HepG2 (cell line): Measurements from ENCODE around the gene PIGBOS1. TPM values are rescaled to one million over a fixed set of nuclear protein-coding genes. Genes with fewer than 3 reads are reported as not detected.

ENCODE experiments used
- BCL6 ChIP-seq: IDR thresholded peaks from 2 replicates; pipeline ENCODE4 v1.6.1; 2016; ENCODE audit warnings: missing genetic modification reagents, missing compliant biosample characterization
- BORCS8-MEF2B ChIP-seq: sonication (generic); formaldehyde crosslinking; IDR thresholded peaks from 2 replicates; pipeline ENCODE4 v1.8.0; 2022; ENCODE audit warnings: mild to moderate bottlenecking, missing genetic modification reagents
- CENPX ChIP-seq: sonication (generic); formaldehyde crosslinking; IDR thresholded peaks from 2 replicates; pipeline ENCODE4 v1.9.0; 2021; ENCODE audit warnings: mild to moderate bottlenecking, missing genetic modification reagents, moderate library complexity
- IRF2 ChIP-seq: IDR thresholded peaks from 2 replicates; pipeline ENCODE4 v1.6.1; 2018; ENCODE audit warnings: missing genetic modification reagents, missing compliant biosample characterization
- NFYB ChIP-seq: sonication (generic); formaldehyde crosslinking; IDR thresholded peaks from 2 replicates; pipeline ENCODE4 v1.4.0; 2020; ENCODE audit warnings: missing genetic modification reagents
- PHF21A ChIP-seq: sonication (generic); formaldehyde crosslinking; IDR thresholded peaks from 2 replicates; pipeline ENCODE4 v1.5.0; 2020; ENCODE audit warnings: mild to moderate bottlenecking, missing genetic modification reagents
- RAD51 ChIP-seq: fragments of 450-650 bp; IDR thresholded peaks from 2 replicates; pipeline ENCODE4 v1.6.1; 2016; ENCODE audit warnings: borderline replicate concordance
- SALL2 ChIP-seq: sonication (generic); formaldehyde crosslinking; IDR thresholded peaks from 2 replicates; pipeline ENCODE4 v1.8.1; 2023; ENCODE audit warnings: mild to moderate bottlenecking, missing genetic modification reagents, inconsistent platforms
- SIX1 ChIP-seq: sonication (generic); formaldehyde crosslinking; IDR thresholded peaks from 2 replicates; pipeline ENCODE4 v1.4.0; 2020; ENCODE audit warnings: missing genetic modification reagents, borderline replicate concordance
- SOX5 ChIP-seq: IDR thresholded peaks from 2 replicates; pipeline ENCODE4 v1.6.1; 2016; ENCODE audit warnings: borderline replicate concordance
- ZBTB7A ChIP-seq: sonication (generic); formaldehyde crosslinking; IDR thresholded peaks from 2 replicates; pipeline ENCODE4 v1.8.0; 2022; ENCODE audit warnings: mild to moderate bottlenecking, missing genetic modification reagents
- ZKSCAN1 ChIP-seq: fragments of 150-350 bp; IDR thresholded peaks from 2 replicates; pipeline ENCODE4 v1.6.1; 2014; ENCODE audit warnings: low read length
- ZNF326 ChIP-seq: sonication (generic); formaldehyde crosslinking; IDR thresholded peaks from 2 replicates; pipeline ENCODE4 v1.4.0; 2020; ENCODE audit warnings: missing genetic modification reagents, borderline replicate concordance
- ZNF362 ChIP-seq: sonication (generic); formaldehyde crosslinking; IDR thresholded peaks from 2 replicates; pipeline ENCODE4 v1.4.0; 2020; ENCODE audit warnings: missing genetic modification reagents, mild to moderate bottlenecking, borderline replicate concordance
- ZNF569 ChIP-seq: sonication (generic); formaldehyde crosslinking; IDR thresholded peaks from 2 replicates; pipeline ENCODE4 v1.5.0; 2020; ENCODE audit warnings: mild to moderate bottlenecking, missing genetic modification reagents, moderate library complexity, borderline replicate concordance
- ZNF652 ChIP-seq: IDR thresholded peaks from 2 replicates; pipeline ENCODE4 v1.6.1; 2016; ENCODE audit warnings: low read depth, borderline replicate concordance
- ZNF724P ChIP-seq: sonication (generic); formaldehyde crosslinking; IDR thresholded peaks from 2 replicates; pipeline ENCODE4 v1.8.0; 2022; ENCODE audit warnings: missing genetic modification reagents, borderline replicate concordance
- ZNF747 ChIP-seq: sonication (generic); formaldehyde crosslinking; IDR thresholded peaks from 2 replicates; pipeline ENCODE4 v1.8.1; 2023; ENCODE audit warnings: missing genetic modification reagents, mild to moderate bottlenecking, borderline replicate concordance
- ZNF879 ChIP-seq: sonication (generic); formaldehyde crosslinking; IDR thresholded peaks from 2 replicates; pipeline ENCODE4 v1.8.1; 2023; ENCODE audit warnings: missing genetic modification reagents
- polyA plus RNA-seq, 8 experiments: library from polyadenylated mRNA; depleted of rRNA in 3 of 8; stranded (reverse) in 7 of 8; unstranded in 1 of 8; fragments of >200 nt; fragmentation: Illumina TruSeq in 4 of 8; extraction: Trizol in 4 of 8; gene quantifications; 2 replicates each; pipeline versions ENCODE4 v1.2.1 to v1.2.3, GENCODE V29; 2011 to 2016; ENCODE audit warnings: low read depth in 4 of 8, missing spikeins in 1 of 8, mixed read lengths in 1 of 8; ENCODE audit not compliant: insufficient read depth in 1 of 8
- total RNA-seq, 5 experiments: library from RNA; depleted of rRNA; stranded (reverse); fragments of >200 nt; fragmentation: Illumina TruSeq; extraction: Trizol; gene quantifications; 2 replicates each; pipeline ENCODE4 v1.2.3, GENCODE V29; 2016; ENCODE audit warnings: low read depth in 1 of 5
- TF ChIP-seq, protein P1 (sequence below): IDR thresholded peaks from 2 replicates; pipeline ENCODE4 v1.6.1; 2018; ENCODE audit warnings: missing genetic modification reagents, mild to moderate bottlenecking, missing compliant biosample characterization
- TF ChIP-seq, protein P2 (sequence below): sonication (generic); formaldehyde crosslinking; IDR thresholded peaks from 2 replicates; pipeline ENCODE4 v1.5.0; 2020; ENCODE audit warnings: mild to moderate bottlenecking, missing genetic modification reagents, borderline replicate concordance
- TF ChIP-seq, protein P3 (sequence below): sonication (generic); formaldehyde crosslinking; conservative IDR thresholded peaks from 2 replicates; pipeline ENCODE4 v1.4.0; 2020; ENCODE audit warnings: missing genetic modification reagents

PIGBOS1 gene
- total and polyA plus RNA-seq, 2 of the 13 experiments (the other 11 are each of a cell fraction or from before 2014, with no cell fraction given), result 14.8 to 22.1 TPM

GRCh38 chr15:55318588-55319494 is at the start of gene PIGBOS1, which contains the start of gene PIGB (continued):
- no peak for TF ChIP-seq ZNF326 (CRISPR knock-in tag)
- TF ChIP-seq ZKSCAN1, result no peak
- TF ChIP-seq ZNF652 (CRISPR knock-in tag), result peak; percentile 55; the same call in 1 of the 2 replicates
- peak; percentile 60; the same call in 1 of the 2 replicates for TF ChIP-seq SIX1 (CRISPR knock-in tag)
- TF ChIP-seq SOX5, result peak; percentile 44; the same call in 1 of the 2 replicates
- TF ChIP-seq, protein P1, sequence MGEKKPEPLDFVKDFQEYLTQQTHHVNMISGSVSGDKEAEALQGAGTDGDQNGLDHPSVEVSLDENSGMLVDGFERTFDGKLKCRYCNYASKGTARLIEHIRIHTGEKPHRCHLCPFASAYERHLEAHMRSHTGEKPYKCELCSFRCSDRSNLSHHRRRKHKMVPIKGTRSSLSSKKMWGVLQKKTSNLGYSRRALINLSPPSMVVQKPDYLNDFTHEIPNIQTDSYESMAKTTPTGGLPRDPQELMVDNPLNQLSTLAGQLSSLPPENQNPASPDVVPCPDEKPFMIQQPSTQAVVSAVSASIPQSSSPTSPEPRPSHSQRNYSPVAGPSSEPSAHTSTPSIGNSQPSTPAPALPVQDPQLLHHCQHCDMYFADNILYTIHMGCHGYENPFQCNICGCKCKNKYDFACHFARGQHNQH, result peak; percentile 86
- no peak for TF ChIP-seq CENPX (CRISPR knock-in tag)
- TF ChIP-seq, protein P2, sequence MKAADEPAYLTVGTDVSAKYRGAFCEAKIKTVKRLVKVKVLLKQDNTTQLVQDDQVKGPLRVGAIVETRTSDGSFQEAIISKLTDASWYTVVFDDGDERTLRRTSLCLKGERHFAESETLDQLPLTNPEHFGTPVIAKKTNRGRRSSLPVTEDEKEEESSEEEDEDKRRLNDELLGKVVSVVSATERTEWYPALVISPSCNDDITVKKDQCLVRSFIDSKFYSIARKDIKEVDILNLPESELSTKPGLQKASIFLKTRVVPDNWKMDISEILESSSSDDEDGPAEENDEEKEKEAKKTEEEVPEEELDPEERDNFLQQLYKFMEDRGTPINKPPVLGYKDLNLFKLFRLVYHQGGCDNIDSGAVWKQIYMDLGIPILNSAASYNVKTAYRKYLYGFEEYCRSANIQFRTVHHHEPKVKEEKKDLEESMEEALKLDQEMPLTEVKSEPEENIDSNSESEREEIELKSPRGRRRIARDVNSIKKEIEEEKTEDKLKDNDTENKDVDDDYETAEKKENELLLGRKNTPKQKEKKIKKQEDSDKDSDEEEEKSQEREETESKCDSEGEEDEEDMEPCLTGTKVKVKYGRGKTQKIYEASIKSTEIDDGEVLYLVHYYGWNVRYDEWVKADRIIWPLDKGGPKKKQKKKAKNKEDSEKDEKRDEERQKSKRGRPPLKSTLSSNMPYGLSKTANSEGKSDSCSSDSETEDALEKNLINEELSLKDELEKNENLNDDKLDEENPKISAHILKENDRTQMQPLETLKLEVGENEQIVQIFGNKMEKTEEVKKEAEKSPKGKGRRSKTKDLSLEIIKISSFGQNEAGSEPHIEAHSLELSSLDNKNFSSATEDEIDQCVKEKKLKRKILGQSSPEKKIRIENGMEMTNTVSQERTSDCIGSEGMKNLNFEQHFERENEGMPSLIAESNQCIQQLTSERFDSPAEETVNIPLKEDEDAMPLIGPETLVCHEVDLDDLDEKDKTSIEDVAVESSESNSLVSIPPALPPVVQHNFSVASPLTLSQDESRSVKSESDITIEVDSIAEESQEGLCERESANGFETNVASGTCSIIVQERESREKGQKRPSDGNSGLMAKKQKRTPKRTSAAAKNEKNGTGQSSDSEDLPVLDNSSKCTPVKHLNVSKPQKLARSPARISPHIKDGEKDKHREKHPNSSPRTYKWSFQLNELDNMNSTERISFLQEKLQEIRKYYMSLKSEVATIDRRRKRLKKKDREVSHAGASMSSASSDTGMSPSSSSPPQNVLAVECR (CRISPR knock-in tag), result peak; percentile 93; the same call in 1 of the 2 replicates
- TF ChIP-seq IRF2 (CRISPR knock-in tag), result peak; percentile 96
- peak; percentile 57; the same call in 1 of the 2 replicates for TF ChIP-seq ZNF362
- no peak for TF ChIP-seq ZNF569 (CRISPR knock-in tag)
- no peak; the same call in 1 of the 2 replicates for TF ChIP-seq ZNF747
- TF ChIP-seq BCL6 (CRISPR knock-in tag), result peak; percentile 49
- TF ChIP-seq RAD51, result no peak
- TF ChIP-seq ZNF724P (CRISPR knock-in tag), result no peak
- TF ChIP-seq BORCS8-MEF2B (CRISPR knock-in tag), result 0 out of 2 replicates have a peak, but pooled peaks have one; percentile 23
- TF ChIP-seq NFYB (CRISPR knock-in tag), result no peak
- TF ChIP-seq ZBTB7A (CRISPR knock-in tag), result no peak
- TF ChIP-seq ZNF879 (CRISPR knock-in tag), result peak; percentile 90; the same call in 1 of the 2 replicates
- TF ChIP-seq, protein P3, sequence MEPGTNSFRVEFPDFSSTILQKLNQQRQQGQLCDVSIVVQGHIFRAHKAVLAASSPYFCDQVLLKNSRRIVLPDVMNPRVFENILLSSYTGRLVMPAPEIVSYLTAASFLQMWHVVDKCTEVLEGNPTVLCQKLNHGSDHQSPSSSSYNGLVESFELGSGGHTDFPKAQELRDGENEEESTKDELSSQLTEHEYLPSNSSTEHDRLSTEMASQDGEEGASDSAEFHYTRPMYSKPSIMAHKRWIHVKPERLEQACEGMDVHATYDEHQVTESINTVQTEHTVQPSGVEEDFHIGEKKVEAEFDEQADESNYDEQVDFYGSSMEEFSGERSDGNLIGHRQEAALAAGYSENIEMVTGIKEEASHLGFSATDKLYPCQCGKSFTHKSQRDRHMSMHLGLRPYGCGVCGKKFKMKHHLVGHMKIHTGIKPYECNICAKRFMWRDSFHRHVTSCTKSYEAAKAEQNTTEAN (CRISPR knock-in tag), result 0 out of 2 replicates have a peak, but pooled peaks have one; percentile 9
- no peak for TF ChIP-seq SALL2 (CRISPR knock-in tag)
- peak; percentile 77 for TF ChIP-seq PHF21A (CRISPR knock-in tag)
